Right forelimb (tissue), 1 donor: ENCODE results near the gene FAM227B.
"Not testable (repeated sequence)": the region's sequence is repeated elsewhere in the genome, so short reads cannot be mapped to it uniquely, and the experiment has no call there.

ENCODE experiments used
- DNase-seq: peaks from one replicate; pipeline ENCODE4 v3.0.0-alpha.2; 2018

The FAM227B gene

DNA sequence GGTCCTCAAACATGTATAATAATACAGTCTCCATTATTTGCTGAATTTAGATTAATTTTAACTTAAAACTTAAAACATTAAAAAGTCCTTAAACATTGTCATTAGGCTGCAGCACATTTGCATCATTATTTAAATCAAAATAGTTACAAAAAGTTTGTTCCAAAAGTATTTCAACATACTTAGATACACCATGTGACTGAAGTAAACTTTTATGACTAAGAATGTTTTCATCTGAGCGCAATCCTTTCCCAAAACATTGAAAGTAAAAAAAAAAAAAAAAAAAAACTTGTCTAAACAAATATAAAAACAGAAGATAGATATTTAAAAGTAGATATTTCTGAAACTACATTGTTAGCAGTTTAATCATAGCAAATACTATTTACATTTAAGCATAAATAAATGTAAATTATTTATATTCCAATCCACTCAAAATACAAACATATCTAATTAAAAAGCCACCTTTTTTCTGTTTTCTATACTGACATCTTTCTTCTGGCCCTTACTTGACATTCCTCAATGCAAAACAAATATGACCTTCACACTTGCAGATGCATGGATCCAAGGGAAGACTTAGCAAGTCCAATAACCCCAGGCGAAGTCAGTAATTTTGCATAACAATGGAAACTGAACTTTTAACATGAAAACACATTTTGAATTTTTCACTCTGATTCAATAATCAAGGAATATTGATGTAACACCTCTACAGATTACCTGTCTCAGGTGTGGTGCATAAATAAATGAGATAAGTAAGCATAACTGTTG is 10.3 kb downstream of the FAM227B start:
- DNase-seq = no peak

DNA sequence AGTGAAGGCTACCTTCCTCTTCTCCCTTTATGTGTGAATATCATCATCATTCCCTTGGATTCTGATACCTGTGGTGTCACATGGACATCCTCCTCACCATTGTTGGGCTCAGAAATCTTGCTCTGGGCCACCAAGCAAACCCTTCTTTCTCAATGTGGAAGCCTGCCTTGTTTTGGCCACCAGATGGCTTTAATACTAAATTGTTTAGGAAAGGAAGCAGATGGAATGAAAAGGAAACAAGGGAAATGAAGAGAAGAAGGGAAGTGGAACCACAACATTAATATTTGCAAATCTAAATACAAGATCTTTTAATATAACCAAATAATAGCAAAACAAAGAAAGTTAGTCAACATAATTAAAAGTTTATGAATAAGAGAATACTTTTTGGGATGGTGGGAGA is 14.0 kb downstream of the FAM227B start:
- DNase-seq = no peak

DNA sequence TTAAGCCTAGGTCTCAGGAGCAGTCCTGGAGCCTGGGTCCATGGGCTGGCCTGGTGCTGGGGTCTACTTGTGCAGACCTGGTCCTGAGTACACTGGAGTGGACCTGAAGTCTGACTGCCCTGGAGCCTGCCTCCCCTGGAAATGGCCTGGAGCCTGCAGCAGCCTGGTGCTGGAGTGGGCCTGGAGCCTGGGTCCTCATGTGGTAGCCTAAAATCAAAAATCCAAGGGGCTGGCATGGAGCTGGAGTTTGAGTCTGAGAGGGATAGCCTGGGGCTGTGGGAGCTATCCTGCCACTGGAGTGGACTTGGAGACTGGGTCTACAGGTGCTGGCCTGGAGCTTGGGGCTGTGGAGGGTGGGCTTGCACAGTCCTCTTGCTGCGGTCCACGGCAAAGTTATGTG is 15.0 kb downstream of the FAM227B start:
- DNase-seq = no peak

DNA sequence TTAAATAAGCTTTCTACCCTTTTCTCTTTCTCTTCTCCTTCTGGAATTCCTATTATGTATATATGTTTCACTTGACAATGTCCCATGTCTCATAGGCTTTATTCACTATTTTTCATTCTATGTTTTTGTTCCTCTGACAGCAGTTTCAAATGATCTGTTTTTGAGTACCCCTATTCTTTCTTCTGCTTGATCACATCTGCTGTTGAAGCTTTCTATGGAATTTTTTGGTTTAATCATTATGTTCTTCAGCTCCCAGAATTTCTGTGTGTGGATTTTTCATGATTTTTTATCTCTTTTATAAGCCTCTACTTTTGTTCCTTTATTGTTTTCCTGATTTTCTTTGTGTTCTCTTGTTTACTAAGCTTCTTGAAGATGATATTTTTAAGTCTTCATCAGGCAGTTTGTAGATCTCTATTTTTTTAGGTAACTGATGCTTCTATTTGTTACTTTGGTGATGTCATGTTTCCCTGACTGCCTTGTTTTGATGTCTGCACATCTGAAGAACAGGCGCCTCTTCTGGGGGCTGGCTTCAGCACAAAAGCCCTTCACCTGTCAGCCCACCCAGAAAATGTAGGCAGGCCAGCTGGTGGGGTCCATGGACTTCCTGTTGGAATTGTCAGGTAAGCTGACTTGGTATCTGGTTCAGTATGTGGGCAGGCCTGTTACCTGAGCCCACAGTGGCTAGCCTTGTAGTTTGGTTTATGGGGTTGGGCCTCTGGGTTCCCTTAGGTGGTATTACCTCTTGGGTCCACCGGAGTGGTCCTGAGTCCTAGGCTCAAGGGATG is 15.8 kb downstream of the FAM227B start:
- DNase-seq = no peak

DNA sequence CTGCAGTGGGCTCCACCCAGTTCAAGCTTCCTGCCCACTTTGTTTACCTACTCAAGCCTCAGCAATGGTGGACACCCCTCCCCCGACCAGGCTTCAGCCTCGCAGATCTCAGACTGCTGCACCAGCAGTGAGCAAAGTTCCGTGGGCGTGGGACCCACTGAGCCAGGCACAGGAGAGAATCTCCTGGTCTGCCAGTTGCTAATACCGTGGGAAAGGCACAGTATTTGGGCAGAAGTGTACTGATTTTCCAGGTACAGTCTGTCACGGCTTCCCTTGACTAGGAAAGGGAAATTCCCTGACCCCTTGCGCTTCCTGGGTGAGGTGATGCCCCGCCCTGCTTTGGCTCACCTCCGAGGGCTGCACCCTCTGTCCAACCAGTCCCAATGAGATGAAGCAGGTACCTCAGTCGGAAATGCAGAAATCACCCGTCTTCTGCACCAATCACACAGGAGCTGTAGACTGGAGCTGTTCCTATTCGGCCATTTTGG is 27.7 kb downstream of the FAM227B start:
- not testable (repeated sequence) for DNase-seq

DNA sequence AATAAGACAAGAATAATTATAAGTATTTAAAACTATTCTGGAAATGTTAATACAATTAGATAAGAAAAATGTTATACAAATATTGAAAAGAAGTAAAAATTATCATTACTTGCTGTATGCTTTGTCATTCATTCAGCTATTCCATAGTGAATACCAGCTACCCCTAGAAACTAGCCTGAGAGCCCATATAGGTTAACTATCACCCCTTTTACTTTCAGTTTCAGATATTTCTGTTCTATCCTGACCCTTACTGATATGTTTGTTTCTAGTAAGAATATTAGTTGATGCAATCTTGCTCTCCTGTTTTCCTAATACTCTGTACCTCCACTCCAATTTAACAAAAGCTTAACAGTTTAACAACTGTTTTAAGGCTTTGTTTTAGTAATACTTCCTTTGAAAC is 31.6 kb downstream of the FAM227B start:
- no peak for DNase-seq

DNA sequence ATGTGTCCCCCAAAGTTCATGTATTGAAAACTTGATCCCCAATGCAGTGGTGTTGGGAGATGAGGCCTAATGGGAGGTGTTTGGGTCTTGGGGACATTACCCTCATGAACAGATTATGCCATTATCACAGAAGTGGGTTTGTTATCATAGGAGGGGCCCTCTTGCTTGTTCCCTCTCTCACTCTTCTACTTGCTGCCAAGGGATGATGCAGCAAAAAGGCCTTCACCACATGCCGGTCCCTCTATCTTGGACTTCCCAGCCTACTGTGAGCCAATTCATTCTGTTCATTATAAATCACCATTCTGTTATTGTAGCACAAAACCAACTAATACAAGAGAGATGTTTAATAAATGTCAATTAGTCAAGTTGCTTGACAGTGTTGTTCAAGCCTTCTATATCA is 47.2 kb downstream of the FAM227B start:
- DNase-seq = no peak

DNA sequence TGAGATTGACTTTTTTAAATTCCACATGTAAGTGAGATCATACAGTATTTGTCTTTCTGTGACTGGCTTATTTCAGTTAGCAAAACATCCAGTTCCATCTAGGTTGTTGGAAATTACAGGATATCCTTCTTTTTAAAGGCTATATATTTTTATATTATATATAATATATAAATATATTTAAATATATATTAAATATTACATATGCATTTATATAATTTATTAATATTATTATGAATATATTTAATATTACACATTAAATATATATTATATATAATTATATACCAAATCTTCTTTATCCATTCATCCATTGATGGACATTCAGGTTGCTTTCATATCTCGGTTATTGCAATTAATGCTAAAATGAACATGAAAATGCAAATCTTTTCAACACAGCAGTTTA is 49.9 kb downstream of the FAM227B start:
- DNase-seq = no peak

DNA sequence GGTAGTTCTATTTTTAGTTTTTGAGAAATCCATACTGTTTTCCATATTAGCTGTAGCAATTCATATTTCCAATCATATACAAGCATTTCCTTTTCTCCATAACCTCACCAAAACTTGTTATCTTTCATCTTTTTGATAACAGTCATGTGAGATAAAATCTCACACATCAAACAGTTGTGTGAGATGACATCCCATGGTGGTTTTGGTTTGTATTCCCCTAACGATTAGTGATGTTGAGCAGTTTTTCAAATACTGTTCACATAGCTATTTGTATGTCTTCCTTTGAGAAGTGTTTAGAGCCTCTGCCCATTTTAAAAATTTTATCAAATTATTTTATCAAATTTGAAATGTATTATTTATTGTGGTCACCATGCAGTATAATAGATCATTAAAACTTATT is 50.4 kb downstream of the FAM227B start:
- DNase-seq = no peak

DNA sequence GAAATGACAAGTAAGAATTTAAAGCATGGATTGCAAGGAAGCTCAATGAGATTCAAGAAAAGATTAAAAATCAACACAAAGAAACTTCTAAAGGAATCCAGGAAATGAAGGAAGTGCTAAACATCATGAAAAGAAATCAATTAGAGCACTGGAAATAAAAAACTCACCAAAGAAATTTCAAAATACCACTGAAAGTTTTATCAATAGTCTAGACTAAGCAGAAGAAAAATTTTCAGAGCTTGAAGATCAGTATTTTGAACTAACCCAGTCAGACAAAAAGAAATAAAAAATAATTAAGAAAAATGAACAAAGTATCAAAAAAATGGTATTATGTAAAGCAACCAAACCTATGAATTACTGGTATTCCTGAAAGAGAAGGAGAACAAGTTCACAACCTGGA is 60.6 kb downstream of the FAM227B start:
- DNase-seq = no peak

DNA sequence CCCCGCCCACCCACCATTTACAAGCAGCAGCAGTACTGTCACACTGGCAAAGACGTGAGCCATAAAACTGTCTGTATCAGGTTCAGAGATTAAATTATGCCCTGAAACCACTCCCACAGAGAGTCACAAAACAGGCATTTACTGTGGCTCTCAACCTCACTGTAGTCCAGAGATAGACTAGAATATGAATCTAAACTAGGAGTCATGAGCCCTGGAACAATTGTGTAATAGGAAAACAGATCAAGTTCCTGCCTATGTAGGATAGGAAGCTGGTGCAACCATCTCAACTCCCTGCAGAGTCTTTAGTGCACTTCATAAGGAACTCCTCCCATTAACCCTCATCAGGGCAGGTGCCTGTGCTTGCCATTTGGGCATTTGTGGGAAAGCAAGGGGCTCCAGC is 61.7 kb downstream of the FAM227B start:
- DNase-seq = no peak

DNA sequence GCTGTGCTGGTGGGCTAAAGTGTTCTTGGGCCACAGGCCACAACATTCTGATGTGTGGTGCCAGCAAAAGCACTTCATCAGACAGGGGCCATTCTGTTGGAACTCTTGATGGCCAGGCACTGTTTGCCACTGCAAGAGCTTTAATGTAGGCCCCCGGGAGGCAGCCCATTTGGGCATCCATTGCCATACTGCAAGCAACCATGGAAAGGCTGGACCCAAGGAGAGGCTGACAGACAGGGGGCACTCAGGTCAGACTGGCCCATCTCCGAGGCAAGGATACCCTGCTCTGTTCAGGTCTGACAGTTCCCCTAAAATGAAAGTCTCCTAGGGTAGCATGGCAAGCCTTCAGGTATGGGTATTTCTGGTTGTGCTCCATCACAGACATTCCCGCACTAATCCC is 64.2 kb downstream of the FAM227B start:
- no peak for DNase-seq

DNA sequence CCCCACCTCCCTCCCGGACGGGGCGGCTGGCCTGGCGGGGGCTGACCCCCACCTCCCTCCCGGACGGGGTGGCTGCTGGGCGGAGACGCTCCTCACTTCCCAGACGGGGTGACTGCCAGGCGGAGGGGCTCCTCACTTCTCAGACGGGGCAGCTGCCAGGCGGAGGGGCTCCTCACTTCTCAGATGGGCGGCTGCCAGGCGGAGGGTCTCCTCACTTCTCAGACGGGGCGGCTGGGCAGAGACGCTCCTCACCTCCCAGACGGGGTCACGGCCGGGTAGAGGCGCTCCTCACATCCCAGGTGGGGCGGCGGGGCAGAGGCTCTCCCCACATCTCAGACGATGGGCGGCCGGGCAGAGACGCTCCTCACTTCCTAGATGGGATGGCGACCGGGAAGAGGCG is 70.3 kb downstream of the FAM227B start:
- DNase-seq = not testable (repeated sequence)

DNA sequence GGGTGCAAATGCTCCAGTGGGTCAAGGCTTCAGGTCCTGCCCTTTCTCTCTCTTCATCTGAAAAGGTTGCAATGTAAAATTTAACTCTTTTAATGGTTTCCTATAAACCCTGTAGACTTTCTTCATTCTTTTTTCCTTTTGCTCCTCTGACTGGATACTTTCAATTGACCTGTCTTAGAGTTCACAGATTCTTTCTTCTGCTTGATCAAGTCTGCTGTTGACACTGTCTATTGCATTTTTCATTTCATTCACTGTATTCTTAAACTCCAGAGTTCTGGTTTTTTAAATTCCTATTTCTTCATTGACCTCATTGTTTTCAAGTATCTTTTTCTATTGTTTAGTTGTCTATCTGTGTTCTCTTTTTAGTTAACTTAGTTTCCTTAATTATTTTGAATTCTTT is 82.1 kb downstream of the FAM227B start:
- DNase-seq = no peak

DNA sequence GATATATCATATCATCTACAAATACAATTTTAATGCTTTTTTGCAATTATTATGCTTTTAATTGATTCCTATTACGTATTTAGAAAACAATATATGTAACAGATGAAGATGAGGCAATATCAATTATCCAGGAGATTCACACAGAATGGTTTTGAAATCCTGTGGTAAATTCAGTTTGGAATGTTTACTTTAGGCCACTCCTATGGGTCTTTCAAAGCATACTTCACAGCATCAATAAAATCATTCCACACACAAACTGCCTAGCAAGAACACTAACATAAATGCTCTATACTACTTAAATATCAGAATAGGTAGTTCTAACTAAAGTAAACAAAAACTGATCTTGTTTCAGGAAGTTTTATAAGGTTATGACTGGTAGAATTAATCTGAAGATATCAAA is 90.5 kb downstream of the FAM227B start:
- no peak for DNase-seq

DNA sequence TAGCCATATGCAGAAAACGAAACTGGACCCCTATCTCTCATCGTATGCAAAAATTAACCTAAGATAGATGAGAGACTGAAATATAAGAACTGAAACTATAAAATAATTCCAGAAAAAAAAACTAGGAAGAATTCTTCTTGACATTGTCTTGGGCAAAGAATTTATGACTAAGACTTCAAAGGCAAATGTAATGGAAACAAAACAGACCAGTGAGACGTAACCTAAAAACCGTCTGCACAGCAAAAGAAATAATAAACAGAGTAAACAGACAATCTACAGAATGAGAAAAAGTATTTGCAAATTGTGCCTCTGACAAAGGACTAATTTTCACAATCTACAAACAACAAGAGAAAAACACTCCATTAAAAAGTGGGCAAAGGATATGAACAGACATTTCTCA is 92.3 kb downstream of the FAM227B start:
- no peak for DNase-seq

DNA sequence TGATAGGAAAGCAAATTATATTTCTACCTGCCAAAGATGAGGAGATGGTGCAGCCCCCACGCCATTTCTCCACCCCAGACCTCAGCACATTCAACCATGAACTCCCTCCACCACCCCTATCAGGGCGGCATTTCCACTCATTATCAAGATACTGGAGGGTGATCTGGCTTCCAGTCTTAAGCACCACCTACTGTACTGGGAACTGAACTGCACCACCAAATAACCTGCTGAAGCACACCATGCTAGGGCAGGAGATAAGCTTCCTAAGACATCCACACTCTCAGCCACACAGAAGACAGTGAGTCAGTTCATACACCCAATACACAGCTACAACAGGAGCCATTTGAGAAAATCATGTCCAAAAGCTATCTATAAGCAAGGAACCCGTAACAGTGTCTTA is 98.8 kb downstream of the FAM227B start:
- DNase-seq = no peak

DNA sequence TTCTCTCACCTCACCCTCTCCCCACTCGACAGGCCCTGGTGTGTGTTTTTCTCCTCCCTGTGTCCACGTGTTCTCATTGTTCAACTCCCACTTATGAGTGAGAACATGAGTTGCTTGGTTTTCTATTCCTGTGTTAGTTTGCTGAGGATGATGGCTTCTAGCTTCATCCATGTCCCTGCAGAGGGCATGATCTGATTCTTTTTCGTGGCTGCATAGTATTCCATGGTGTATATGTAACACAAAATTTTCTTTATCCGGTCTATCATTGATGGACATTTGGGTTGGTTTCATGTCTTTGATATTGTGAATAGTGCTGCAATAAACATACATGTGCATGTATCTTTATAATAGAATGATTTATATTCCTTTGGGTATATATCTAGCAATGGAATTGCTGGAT is 107.9 kb downstream of the FAM227B start:
- DNase-seq = not testable (repeated sequence)

DNA sequence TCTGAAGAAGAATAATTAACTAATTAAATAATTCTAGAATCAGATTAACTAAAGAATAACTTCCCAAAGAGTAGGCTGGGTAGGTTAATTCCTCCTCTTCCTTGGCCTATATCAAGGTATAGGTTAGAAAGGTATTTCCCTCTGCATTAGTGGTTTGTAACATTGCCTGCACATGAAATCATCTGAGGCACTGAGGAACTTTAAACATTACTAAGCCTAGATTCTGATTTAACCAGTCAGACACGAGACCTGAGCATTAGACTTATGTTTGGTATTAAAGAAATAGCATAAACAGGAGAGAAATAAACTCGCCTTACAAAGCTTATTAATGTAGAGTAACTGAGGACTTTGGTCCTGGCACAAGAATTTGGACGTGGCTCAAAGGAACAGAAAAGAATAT is 113.4 kb downstream of the FAM227B start:
- DNase-seq = no peak

DNA sequence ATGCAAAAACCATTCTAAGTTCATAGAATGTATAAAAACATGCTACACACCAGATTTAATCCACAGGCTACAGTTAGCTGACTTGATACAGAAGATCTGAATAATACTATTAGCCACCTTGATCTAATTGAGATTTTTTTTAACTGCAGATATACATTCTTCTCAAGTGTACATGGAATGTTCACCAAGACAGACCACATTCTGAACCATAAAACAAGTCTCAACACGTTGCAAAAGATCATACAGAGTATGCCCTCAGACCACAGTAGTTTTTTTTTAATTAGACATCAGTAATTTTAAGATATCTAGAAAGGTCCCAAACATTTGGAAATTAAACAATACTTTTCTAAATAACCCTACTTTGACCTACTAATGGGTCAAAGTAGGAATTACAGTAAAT is 114.3 kb downstream of the FAM227B start:
- no peak for DNase-seq

DNA sequence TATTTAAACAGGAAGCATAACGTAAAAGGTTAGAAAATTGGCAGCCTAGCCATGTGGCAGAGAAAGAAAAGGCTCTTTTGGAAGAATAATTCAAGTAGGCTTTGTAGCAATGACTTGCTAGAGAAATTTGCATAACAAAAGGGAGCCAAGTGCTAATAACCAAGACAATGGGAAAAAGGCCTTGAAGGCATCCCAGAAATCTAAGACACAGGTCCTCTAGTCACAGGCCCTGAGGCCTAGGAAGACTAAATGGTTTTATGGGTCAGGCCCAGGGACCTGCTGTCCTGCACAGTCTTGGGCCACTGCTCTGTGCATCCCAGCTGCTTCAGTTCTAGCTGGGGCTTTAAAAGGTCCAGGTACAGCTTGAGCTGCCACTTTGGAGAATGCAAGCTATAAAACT is 119.0 kb downstream of the FAM227B start:
- DNase-seq = no peak

DNA sequence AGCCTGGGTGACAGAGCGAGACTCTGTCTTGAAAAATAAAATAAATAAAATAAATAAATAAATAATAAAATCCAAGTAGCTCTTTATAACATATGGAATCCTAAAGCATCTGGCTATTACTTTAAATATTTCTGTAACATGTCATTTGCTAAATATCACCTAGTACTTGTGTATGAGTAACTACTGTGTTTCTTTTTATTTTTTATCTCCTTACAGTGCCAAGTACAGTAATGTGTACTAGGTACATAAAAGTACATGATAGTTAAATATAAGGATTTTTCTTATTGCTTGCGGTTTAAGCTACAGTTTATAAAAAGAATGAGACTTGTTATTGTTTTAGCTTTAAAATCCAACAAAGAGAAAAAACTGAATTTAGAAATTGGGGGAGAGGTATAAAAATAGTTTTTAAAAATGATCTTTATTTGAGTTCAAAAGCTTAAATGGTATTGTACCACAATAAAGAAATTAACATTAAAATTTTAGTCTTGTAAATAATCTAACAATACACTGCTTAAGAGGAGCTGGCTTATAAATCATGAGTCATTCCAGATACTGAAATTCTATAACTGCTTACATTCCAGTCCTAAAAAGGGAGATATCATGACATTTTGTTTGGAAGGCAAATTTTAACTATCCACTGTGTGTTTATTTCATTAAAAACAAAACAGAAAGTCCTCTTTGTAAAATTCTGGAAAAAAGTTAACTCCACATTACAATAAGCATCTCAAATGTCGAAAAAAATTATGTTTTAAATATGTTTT is 124.4 kb downstream of the FAM227B start:
- no peak for DNase-seq

DNA sequence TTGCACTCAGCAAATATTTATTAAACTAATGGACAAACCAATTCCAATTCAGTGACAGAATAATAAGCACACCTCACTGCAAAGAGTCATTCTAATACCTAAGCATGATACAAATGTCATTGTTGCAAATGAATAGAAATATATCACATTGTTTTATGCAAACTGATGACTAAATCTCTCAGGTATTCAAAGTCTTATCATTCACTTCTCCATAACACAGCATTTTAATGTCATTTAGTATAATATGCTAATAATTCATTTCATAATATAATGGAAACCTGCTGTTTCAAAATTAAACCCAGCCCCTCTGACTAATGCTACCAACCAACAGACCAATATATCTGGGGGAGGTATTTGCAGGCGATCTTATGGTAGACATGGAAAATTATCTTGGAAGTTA is 125.8 kb downstream of the FAM227B start:
- no peak for DNase-seq

DNA sequence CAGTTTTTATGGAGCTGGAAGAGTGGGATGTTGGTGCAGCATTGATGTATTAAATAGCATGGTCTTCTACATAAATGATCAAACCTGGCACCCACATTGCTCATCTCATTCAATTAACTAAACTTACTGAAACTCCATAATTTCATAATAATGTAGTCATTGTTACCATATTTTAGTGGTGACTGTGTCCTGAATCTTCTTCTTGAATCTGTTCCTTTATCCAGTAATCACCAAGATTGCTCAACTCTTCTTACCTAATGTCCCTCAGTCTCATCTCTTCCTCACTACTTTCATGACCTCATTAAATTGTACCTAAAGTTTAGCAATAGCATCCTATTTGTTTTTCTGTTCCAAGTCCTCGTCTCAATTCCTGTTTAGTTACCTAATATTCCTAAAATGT is 127.8 kb downstream of the FAM227B start:
- no peak for DNase-seq
